Right renal cortex interstitium (tissue), 3 donors: Measurements from ENCODE around the gene USP49. TPM values are rescaled to one million over a fixed set of nuclear protein-coding genes. Genes with fewer than 3 reads are reported as not detected.
"Not testable (repeated sequence)": the region's sequence is repeated elsewhere in the genome, so short reads cannot be mapped to it uniquely, and the experiment has no call there.

Source experiments
- DNase-seq, 3 donors: peaks; one replicate each; pipeline ENCODE4 v3.0.0-alpha.2; 2013; ENCODE audit warnings: low read depth in 3 of 3, low spot score in 2 of 3
- polyA plus RNA-seq, 3 donors: library from polyadenylated mRNA; unstranded; fragments of 120-200 nt; gene quantifications; one replicate each; pipeline ENCODE4 v1.2.1, GENCODE V29; 2013; ENCODE audit not compliant: insufficient read length in 3 of 3

Gene USP49
- polyA plus RNA-seq, 3 donors = 10.9 to 12.9 (median 11.4) TPM

DNA sequence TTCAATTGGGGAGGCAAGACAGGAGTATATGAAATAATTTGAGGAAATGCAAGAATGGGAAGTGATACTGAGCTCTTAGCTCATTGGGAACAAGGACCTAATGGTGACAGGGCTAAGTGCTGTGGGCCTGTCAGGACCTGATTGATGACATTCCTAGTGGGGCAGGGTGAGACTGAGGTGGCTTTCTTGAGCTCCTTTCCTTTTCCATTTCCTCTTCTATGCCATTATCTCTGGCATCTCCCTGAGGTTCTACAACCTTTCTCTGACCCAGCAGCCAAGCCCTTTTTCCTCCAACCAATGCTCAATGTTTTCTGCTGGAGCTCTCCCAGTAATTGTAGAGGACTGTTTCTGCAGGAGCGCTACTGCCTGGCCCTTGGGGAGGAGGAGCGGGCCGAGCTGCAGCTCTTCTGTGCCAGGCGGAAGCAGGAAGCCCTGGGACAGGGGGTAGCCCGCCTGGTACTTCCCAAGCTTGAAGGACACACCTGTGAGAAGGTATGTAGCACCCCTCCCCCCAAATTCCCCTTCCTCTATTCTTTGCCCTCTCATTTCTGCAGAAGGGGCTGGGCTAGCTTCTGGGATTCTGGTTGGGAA is 110.5 kb downstream of the USP49 start:
- DNase-seq = no peak

DNA sequence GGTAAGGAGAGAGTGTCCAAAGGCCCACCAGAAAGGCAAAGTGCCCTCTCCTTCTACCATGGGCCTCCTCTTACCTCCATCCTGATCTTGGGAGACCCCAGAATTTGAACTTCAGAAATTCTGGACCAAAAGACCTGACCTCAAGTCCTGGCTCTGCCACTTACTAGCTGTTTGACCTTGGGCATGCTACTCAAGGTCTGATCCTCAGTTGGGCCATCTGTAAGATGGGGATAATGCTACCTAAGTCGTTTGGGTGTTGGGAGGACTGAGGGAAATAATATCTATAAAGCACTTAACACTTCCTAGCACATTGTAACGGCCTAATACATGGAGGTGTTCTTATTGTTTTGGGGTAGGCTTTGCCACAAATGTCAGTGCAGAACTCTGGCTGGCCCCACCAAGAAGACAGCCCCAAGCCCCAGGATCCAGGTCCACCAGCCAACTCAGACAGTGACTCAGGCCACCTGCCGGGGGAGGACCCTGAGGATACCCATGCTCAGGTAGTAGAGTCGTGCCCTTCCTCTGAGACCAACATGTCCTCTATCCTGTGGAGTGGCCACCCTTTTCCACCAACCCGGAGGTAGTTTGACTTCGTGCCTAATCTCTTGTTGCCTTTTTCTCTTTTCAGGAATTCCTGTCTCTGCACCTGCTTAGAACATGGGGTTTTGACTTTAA is 111.9 kb downstream of the USP49 start:
- DNase-seq = no peak

DNA sequence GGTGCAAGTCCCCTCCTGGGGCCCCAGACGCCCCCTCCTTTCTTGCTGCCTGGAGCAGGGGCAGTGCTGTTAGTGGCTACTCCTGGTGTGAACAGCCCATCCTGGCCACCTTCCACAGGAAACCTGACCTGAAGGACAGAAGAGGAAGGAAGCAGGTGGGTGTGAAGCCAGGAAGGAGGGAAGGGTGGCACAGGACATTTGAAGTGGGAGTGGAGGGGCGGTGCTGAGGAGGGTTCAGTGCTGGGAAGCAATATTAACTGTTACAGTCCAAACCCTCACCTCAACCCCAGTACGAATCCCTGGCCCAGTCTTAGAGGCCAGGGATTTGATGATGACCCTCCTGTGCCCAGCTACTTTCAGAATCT is 113.8 kb downstream of the USP49 start:
- no peak for DNase-seq

DNA sequence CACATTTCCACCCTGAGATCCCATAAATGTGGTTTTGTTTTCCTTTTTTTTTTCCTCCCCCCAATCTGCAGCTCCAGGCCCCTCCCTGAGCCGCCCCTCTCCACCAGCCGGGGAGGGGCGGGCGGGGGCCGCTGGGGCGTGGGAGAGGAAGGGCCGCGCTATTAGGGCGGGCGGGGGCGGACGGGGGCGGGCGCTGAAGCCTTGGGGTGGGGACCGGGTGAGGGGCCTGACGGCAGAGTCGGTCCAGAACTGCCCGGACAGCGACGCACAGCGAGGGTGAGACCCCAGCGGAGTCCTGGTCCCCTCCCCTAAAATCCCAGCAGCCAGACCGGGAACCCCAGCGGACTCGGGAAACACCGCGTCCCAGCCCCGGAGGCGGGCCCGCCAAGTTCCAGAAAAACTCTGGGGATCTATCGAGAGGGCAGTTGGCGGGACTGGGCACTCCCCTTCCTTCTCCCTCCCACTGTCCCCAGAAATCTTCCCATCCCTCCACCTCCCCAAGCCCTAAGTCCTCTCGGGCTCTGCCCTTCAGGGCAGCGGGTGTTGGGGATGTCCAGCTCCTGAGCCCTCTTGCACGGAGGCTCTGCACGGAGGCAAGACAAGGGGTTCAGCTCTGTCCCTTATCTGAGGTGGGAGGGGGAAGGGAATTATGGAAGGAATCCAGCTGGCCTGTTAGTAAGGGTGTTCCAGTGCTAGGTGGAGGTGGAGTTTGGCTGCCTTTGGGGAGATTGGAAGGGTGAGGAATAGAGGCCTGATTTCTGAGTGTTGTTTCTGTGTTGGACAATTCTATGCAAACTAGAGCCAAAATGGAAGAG is 114.4 kb downstream of the USP49 start, which contains the start of gene PRICKLE4:
PRICKLE4 (plus strand) TSS at position 232 of the 815 bp plus-strand sequence. CDS start 2,692 bp downstream, outside the sequence.
- DNase-seq = no peak

DNA sequence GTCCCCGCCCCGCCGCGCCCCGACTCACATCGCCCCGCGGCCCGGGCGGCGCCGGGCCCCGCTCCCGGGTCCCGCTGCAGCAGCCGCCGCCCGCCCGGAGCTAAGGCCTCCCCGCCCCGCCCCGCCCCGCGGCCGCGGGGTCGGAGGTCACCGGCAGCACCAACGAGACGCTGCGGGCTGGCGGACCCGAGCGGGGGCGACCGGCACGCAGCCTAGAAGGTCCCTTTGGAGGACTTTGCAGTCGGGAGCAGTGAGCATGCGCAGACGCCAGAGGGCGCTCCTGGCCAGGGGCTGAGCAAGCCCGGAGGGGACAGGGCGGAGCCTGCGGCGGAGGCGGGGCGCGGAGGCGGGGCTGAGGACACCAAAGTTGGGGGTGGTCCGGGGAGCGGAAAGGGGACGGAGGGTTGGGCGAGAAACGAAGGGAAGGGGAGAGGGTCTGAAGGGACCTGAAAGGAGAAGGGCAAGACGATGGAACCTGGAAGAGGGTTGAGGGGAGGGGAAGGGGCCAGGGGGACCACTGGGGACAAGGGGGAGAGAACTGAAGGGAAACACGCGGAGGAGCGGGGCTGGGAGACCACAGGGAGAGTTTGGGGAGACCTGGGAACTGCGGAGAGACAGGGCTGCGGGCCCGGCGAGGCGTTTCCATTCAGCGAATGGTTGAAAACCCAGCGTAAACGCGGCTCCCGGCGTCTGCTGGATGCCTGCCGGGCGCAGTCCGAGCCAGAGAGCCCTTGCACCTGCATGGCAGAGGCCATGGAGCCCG is 115.2 kb downstream of the USP49 start, which contains the start of gene FRS3:
FRS3 (minus strand) TSS at position 113 of the 763 bp plus-strand sequence. CDS start 2,913 bp downstream, outside the sequence.
- DNase-seq = peak; percentile 90 to 93 (median 91)

DNA sequence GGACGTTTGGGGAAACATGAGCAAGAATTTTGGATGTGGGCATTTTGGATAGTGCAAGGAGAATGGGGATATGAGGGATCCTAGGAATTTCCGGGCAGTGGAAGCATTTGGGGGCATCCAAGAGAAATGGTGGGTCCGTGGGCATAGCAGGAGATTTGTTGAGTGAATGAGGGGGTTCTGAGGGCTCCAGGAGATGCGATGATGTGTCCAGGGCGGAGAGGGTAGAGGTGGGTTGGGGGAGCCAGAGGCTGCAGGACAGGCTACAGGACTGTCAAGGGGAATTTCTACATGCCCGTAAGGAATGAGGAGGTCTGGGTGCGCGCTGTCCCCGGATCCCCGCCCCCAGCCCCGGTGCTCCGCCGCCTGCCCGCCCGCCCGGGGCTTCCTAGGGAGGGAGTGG is 115.8 kb downstream of the USP49 start:
- DNase-seq = no peak

DNA sequence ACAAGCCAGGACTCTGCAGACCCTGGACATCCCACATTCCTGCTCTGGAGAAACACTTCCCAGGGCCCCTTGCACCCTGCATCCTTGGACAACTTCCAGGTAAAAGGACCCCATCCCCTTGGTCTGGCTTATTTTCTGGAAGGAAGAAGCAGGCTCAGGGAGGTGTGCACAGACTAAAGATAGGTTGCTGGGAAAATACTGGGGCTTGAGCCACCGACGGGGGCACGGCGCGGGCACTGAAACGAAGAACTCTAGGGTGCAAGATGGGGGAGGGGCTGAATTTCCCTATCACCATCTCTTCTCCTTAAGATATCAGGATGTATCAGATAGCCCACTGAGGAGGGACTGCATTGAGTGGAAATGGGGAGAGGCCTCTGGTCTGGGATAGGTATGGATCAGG is 116.3 kb downstream of the USP49 start:
- DNase-seq = no peak

DNA sequence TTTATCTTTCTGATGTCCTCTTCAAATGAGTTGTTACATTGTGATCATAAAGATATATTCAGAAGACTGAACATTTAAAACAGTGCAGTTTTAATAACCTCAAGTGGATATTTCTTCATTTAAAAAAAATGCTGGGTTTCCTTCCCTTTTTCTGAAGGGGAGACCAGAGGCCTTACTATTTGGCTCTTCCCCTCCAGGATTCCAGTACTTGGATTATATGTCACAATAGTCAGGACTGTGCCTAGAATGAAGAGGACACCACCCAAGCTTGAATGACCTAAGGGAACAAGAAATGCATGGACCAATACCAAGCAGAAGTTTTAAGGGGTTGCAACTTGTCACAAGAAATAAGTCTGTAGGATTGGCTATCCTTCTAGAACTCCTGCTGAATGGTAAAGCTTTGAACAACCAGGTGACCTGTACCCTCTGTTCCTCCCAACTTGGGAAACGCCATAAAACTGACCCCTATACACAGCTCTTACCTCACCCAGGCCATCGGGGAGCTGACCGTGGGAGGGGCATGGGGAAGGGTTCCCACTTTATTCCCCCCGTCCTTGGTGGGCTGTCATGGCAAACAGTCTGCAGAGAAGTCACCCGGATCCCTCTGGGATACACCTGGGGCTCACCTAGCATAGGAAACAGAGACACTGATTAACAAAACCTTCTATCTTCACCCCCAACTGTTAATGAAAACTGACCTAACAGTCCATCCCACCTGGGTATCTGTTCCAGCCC is 117.5 kb downstream of the USP49 start:
- no peak for DNase-seq

DNA sequence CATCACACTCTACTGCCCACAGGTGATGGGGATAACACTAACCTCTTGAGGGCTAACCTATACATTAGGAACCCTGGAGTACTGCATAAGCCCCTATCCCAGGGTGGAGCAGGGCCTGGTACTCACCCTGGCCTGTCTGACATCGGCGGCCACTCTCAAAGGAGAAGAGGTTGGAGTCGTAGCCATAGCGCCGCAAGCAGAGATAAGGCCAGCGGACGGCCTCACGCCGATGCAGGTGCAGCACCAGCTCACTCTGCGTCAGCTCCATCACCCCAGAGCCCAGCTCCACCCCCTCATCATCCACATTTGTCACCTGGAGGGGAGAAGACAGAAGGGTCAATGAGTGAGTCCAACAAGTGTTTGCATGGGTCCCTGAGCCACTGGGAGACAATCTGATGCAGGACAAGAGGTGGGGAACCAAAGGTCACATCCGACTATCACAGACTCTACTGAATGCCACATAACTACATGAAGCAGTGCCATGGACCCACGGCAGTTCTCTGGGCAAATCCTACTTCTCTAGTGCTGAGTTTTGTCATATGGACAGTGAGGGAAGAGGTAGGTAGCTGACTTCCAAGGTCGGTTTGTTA is 119.8 kb downstream of the USP49 start:
- DNase-seq = no peak

DNA sequence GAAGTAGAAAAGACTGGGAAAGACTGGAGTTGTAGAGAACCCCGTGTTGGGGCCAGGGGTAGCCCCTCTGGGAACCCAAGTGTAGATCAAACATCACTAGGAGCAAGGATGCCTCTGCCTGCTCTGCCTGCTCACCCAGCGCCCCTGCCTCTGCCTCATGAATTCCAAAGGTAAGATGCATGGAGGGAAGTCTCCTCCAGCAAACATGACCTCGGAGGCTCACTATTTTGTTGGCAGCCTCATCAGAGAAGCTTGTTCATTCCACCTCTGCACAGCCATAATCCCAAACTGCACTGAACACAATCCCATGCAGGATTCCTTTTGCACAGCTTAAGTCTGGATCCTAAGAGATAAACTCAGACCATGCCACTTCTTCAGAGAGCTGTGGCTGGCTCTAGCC is 120.3 kb downstream of the USP49 start:
- no peak for DNase-seq

DNA sequence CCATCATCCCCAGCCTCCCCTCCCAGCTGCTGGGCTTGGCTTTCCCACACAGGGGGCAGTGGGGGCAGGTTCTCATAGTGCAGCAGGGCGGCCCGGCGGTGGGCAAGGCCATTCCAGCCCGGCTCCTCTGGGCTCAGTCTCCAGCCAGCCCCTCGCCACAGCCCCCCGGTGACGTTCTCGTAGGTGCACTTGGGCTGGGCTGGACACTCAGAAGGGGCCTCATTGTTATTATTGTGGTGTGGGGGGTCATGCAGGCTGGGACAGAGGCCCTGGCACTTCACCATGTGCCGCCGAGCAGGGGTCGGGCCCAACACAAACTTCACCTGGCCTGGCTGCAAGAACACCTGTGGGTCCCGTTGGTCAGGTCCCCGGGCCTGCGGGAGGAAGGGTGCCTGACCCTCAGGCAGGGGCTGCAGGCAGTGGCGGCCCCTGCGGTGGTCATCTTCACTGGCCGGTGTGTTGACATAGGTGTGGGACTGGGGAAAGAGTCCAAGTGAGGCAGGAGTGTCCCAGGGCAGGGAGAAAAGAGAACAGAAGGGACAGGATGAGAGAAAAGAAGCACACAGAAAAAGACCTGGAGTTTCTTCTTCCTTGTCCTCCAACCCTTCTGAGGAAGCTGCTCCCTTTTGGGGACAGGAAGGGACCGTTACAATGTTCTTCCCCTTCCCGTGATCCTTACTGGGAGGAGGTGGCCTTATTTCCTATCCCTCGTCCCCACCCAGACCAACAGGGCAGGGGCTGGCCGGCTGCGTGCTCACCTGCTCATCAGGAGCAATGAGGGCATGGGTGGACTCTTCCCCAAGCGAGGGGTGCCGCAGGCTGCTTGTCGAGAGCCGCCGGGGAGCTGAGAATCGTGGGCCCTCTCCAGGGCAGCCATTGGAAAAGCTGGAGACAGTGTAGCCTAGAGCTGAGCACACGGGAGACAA is 123.9 kb downstream of the USP49 start:
- DNase-seq = no peak

DNA sequence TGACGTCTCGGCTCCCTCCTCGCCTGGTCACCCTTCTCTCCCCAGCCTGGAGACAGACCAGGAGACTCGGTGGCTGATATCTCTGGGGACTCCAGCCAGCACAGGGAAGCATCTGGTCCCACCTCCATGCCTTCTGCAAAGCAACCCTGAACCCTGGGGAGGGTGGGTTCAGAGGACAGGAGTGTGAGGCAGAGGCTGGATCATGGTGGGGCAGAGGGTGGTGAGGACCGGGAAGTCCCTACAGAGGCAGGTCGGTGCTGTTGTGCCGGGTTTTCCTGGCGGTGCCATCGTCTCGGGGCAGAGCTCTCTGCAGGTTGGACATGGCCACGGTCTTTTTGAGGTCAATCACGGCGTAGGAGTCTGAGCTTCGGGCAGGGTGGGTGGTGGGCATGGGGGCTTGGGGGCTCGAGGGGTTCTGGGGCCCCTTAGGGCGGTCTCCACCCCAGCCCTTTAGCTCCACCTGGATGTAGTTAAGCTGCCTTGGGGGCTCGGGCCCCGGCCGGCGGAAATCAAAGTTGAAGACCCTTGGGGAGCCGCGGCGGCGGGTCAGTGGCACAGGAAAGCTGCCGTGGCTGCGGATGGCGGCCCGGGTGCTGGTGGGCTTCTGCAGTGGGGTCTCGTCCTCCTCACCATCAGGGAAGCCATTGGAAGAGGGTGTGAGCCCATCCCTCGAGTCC is 124.7 kb downstream of the USP49 start:
- DNase-seq = no peak

DNA sequence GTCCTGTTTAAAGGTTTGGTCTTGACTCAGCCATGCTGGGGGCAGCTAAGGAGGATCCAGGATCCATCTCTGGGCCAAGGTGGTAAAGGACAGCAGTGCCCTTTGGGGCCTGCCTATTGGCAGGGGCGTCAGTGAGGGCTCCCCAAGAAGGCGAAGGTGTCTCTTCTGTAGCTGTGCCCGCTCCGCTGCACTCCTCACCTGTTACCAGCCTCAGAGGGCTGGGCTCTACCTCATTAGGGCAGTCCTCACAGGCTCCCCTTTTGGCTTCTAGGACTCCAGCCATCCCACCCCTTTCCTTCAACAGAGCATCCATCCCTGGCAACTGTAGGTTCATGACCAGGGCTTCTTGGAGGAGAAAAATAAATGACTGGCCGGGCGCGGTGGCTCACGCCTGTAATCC is 125.8 kb downstream of the USP49 start:
- no peak for DNase-seq

DNA sequence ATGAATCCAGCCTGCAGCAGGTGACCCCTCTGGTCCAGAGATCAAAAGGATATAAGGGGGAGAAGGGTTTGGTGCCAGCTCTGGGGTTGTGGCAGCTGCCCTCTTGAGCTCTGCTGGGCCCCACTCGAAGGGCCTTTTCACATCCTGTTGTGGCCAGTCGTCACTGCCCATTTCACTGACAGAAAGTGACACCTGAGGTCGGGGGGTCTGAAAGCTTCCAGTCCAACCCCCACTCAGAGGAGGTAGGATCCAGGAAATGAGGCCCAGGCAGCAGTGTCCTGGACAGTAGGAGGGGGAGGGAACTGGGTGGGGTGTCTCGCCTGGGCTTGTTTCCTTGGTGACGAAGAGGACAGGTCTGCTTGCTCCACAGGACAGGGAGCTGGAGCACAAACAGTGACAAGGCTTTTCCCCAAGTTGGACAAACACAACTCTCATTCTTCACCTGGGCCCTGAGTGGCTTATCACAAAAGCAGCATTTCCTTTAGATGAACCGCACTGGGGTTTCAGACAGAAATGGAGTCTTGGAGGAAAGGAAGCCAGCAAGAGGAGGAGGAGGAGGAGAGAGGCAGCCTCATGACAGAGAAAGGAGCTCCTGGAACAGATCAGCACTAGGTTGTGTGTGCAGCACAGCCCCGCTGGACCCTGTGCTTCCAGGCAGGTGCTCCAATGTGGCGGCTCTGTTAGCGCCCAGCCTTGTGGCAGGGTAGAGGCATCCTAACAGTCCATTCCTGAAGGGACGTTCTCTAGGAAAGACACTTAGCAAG is 126.4 kb downstream of the USP49 start:
- no peak for DNase-seq

DNA sequence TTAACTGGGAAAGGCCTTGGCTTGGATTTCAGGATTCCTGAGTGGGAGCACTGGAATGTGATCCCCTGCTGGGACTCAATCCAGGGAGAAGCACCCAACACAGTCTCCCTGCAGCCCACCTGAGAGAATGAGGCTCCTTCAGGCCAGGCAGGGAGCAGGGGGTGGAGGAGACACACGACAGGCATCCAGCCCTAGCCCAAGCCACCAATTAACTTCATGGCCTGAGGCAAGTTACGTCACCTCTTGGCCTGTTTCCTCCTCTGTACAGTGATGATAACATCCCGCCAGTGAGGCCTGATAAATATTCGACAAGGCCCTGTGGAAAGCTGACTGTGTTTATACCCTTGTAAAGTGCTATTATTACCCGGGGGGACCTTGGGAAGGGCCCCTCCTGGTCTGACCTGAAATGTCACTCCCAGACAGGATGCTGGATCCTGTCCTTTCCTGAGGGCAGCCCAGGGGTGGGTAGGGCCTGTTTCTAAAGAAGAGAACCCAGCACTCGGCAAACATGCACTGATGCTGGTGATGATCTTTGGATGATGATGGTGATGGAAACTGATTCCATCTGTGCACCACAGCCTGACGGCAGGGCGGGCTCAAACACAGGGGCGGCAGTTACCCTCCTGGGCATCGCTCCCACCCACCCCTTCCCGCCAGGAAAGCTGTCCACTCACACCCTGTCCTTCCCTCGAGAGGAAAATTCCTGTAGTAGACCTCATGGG is 127.9 kb downstream of the USP49 start:
- DNase-seq = no peak

DNA sequence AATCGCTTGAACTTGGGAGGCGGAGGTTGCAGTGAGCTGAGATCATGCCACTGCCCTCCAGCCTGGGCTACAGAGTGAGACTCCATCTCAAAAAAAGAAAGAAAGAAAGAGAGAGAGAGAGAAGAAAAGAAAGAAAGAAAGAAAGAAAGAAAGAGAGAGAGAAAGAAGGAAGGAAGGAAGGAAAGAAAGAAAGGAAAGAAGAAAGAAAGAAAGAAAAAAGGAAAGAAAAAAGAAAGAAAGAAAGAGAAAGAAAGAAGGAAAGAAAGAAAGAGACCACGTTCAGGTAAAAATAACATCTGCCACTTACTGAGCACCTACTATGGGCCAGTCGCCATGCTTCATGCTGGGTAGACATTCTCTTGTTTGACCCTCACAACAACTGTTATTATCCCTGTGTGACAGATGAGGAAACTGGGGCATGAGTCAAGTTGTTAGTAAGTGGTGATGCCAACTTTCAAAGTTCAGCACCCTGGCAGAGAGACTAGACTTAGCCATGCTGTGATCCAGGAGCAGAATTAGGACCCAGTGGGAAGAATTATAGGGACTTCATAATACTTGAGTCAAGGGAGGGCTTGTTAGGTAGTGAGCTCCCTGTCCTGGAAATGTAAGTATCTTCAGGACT is 129.0 kb downstream of the USP49 start:
- not testable (repeated sequence) for DNase-seq
